K562 (cell line): ENCODE measurements around the gene MAGI3. TPM values are rescaled to one million over a fixed set of nuclear protein-coding genes. Genes with fewer than 3 reads are reported as not detected.

Source experiments
- BCLAF1 ChIP-seq, 2 experiments: fragments of 450-650 bp in 1 of 2; IDR thresholded peaks; 2 replicates each; pipeline ENCODE4 v1.6.1; 2011 to 2017; ENCODE audit warnings: low read depth in 2 of 2, antibody characterized with exemption in 1 of 2, borderline replicate concordance in 1 of 2, low read length in 1 of 2, mild to moderate bottlenecking in 1 of 2, mixed read lengths in 1 of 2; ENCODE audit not compliant: control insufficient read depth in 1 of 2
- CBX2 ChIP-seq: fragments of 200-600 bp; sonication (generic); IDR thresholded peaks from one replicate; pipeline ENCODE4 v1.6.1; 2012; ENCODE audit warnings: mild to moderate bottlenecking, low read length, inconsistent platforms; ENCODE audit not compliant: insufficient read depth, poor library complexity, severe bottlenecking
- CC2D1A ChIP-seq: fragments of 450-650 bp; IDR thresholded peaks from 2 replicates; pipeline ENCODE4 v1.6.1; 2017; ENCODE audit warnings: mild to moderate bottlenecking
- GABPB1 ChIP-seq: sonication (generic); formaldehyde crosslinking; IDR thresholded peaks from 2 replicates; pipeline ENCODE4 v1.8.0; 2022; ENCODE audit warnings: mild to moderate bottlenecking, missing genetic modification reagents
- HDGF ChIP-seq: fragments of 450-650 bp; IDR thresholded peaks from 2 replicates; pipeline ENCODE4 v1.6.1; 2016
- HNRNPUL1 ChIP-seq: fragments of 200-400 bp; formaldehyde crosslinking; IDR thresholded peaks from 2 replicates; pipeline ENCODE4 v1.6.1; 2017; ENCODE audit warnings: low read length
- IRF2 ChIP-seq: sonication (generic); formaldehyde crosslinking; IDR thresholded peaks from 2 replicates; pipeline ENCODE4 v1.8.1; 2022; ENCODE audit warnings: mild to moderate bottlenecking, missing genetic modification reagents
- MAFF ChIP-seq: IDR thresholded peaks from 2 replicates; pipeline ENCODE4 v1.6.1; 2012; ENCODE audit warnings: low read length, improper control_type of control experiment
- MXI1 ChIP-seq: IDR thresholded peaks from 2 replicates; pipeline ENCODE4 v1.6.1; 2011; ENCODE audit warnings: low read depth, mild to moderate bottlenecking, improper control_type of control experiment, low read length
- MYNN ChIP-seq, 2 experiments: sonication (generic); formaldehyde crosslinking in 1 of 2; IDR thresholded peaks; 2 replicates each; pipeline versions ENCODE4 v1.5.0 to v1.6.1; 2016 to 2020; ENCODE audit warnings: antibody characterized with exemption in 1 of 2, missing genetic modification reagents in 1 of 2
- OTX1 ChIP-seq: fragments of 450-650 bp; formaldehyde crosslinking; IDR thresholded peaks from 2 replicates; pipeline ENCODE4 v1.4.0; 2022; ENCODE audit warnings: mild to moderate bottlenecking
- POLR2AphosphoS2 ChIP-seq: IDR thresholded peaks from 2 replicates; pipeline ENCODE4 v1.6.1; 2012; ENCODE audit warnings: low read length, improper control_type of control experiment
- POLR2B ChIP-seq: fragments of 450-650 bp; IDR thresholded peaks from 2 replicates; pipeline ENCODE4 v1.6.1; 2018; ENCODE audit warnings: low read depth; ENCODE audit not compliant: partially characterized antibody
- RREB1 ChIP-seq: fragments of 250-450 bp; sonication (Bioruptor Pico); IDR thresholded peaks from 2 replicates; pipeline ENCODE4 v1.4.0; 2020
- SMARCA4 ChIP-seq: fragments of 450-650 bp; IDR thresholded peaks from 2 replicates; pipeline ENCODE4 v1.6.1; 2016
- SNIP1 ChIP-seq: fragments of 450-650 bp; IDR thresholded peaks from 2 replicates; pipeline ENCODE4 v1.7.1; 2017; ENCODE audit warnings: low read depth, mild to moderate bottlenecking
- ZBTB17 ChIP-seq: fragments of 450-650 bp; formaldehyde crosslinking; IDR thresholded peaks from 2 replicates; pipeline ENCODE4 v1.4.0; 2020; ENCODE audit warnings: mild to moderate bottlenecking
- ZNF23 ChIP-seq: fragments of 250-450 bp; sonication (Bioruptor Pico); IDR thresholded peaks from 2 replicates; pipeline ENCODE4 v1.4.0; 2020; ENCODE audit warnings: mild to moderate bottlenecking
- ZNF280B ChIP-seq: fragments of 250-450 bp; sonication (Bioruptor Pico); IDR thresholded peaks from 2 replicates; pipeline ENCODE4 v1.5.1; 2021; ENCODE audit warnings: mild to moderate bottlenecking
- ZSCAN32 ChIP-seq: fragments of 450-650 bp; formaldehyde crosslinking; IDR thresholded peaks from 2 replicates; pipeline ENCODE4 v1.4.0; 2020; ENCODE audit warnings: mild to moderate bottlenecking, moderate library complexity
- polyA plus RNA-seq, 8 experiments: library from polyadenylated mRNA; depleted of rRNA in 4 of 8; stranded (reverse) in 5 of 8; unstranded in 3 of 8; fragments of >200 nt; fragmentation: Nextera tagmentation in 2 of 8; fragmentation: Illumina TruSeq in 1 of 8; extraction: Ambion mirVana in 2 of 8; extraction: Trizol in 1 of 8; gene quantifications; 2 replicates each; pipeline versions ENCODE4 v1.2.1 to v1.2.3, GENCODE V29; 2011 to 2014; ENCODE audit warnings: inconsistent platforms in 1 of 8, missing spikeins in 1 of 8
- total RNA-seq, 7 experiments: library from RNA; depleted of rRNA in 6 of 7; stranded (reverse); fragments of >200 nt in 6 of 7; fragmentation: Illumina TruSeq in 2 of 7; extraction: Trizol in 2 of 7; gene quantifications; 2 replicates each; pipeline versions ENCODE4 v1.2.1 to v1.2.3, GENCODE V29; 2011 to 2021; ENCODE audit warnings: low replicate concordance in 1 of 7

Gene MAGI3
- total and polyA plus RNA-seq, 9 of the 15 experiments (the other 6 are each of a cell fraction or from before 2014, with no cell fraction given) = 1.0 to 8.6 (median 5.5) TPM

- TF ChIP-seq SMARCA4 (peak; percentile 24; the same call in 1 of the 2 replicates), POLR2B (no peak), ZNF280B (CRISPR knock-in tag) (no peak), HDGF (no peak), ZNF23 (CRISPR knock-in tag) (no peak), MAFF (no peak), POLR2AphosphoS2 (no peak), IRF2 (CRISPR knock-in tag) (no peak), ZSCAN32 (CRISPR knock-in tag) (no peak), CBX2 (no peak), HNRNPUL1 (no peak), ZBTB17 (CRISPR knock-in tag) (no peak), MXI1 (no peak), OTX1 (no peak), BCLAF1 (IDR thresholded peaks at IDR 0.05; ENCODE audit: borderline replicate concordance in 1 of 2, control insufficient read depth in 1 of 2, low read depth in 2 of 2, low read length in 1 of 2) (no peak), MYNN (IDR thresholded peaks at IDR 0.05) (no peak), MYNN (CRISPR knock-in tag; IDR thresholded peaks at IDR 0.05) (no peak), SNIP1 (no peak), RREB1 (CRISPR knock-in tag) (no peak), GABPB1 (CRISPR knock-in tag) (no peak), CC2D1A (peak; percentile 58; the same call in 1 of the 2 replicates)
Measured at GRCh38 chr1:113388621-113389358, 1.5 kb upstream of the MAGI3 start (continued).
